ENCODE results near the gene FCHSD2. TPM values are rescaled to one million over a fixed set of nuclear protein-coding genes. Genes with fewer than 3 reads are reported as not detected.

FCHSD2 gene
- total and polyA plus RNA-seq, 2 of the 13 experiments (the other 11 are each of a cell fraction or from before 2014, with no cell fraction given): 20.5 to 24.8 TPM

DNA sequence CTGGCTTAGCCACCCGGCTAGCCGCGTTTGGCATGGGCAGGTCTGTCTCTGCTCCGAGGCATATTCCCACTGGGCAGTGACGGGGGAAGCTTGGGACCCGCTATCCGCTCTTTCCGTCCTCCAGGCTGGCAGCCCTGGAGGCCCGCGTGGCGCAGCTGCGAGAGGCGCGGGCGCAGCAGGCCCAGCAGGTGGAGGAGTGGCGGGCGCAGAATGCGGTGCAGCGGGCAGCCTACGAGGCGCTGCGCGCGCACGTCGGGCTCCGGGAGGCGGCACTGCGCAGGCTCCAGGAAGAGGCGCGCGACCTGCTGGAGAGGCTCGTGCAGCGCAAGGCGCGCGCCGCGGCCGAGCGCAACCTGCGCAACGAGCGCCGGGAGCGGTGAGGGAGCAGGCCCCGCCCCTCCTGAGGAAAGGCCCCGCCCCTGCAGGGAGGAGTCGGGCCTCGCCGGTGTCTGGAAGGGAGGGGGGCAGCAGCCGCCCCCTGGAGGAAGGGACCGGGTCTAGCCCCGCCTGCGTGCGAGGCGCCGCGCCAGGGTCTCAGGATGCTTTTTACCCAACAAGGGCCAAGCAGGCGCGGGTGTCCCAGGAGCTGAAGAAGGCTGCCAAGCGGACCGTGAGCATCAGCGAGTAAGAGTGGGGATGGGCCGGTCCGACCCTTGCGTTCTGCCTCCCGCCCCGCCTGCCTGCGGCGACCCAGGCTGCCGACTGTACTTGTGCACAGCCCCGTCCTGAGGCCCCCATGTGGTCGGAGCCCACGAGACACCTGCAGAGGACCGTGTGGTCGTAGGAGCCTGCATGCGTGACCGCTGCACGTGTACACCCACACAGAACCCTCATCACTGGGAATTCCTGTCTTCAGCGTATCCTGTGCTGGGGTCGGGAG, 320.0 kb downstream of the FCHSD2 start (continued):
- TF ChIP-seq ZNF180 (CRISPR knock-in tag; IDR thresholded peaks at IDR 0.05; ENCODE audit: borderline replicate concordance, low read depth) (no peak), ZNF121 (CRISPR knock-in tag; IDR thresholded peaks at IDR 0.05) (no peak), RFXAP (CRISPR knock-in tag; IDR thresholded peaks at IDR 0.05; ENCODE audit: borderline replicate concordance) (no peak), ZNF33B (CRISPR knock-in tag; IDR thresholded peaks at IDR 0.05) (no peak), SAP130 (CRISPR knock-in tag; IDR thresholded peaks at IDR 0.05; ENCODE audit: low read depth) (peak; percentile 27; the same call in 1 of the 2 replicates), ZNF530 (CRISPR knock-in tag; IDR thresholded peaks at IDR 0.05; ENCODE audit: low read depth) (no peak), CENPT (CRISPR knock-in tag; IDR thresholded peaks at IDR 0.05; ENCODE audit: low read depth) (0 out of 2 replicates have a peak, but pooled peaks have one; percentile 21), ZNF724P (CRISPR knock-in tag; IDR thresholded peaks at IDR 0.05; ENCODE audit: borderline replicate concordance) (peak; percentile 74; the same call in 1 of the 2 replicates), HDAC6 (IDR thresholded peaks at IDR 0.05; ENCODE audit: low read depth, low read length) (no peak), NR2C2 (CRISPR knock-in tag; IDR thresholded peaks at IDR 0.05; ENCODE audit: borderline replicate concordance) (no peak), GTF3A (CRISPR knock-in tag; conservative IDR thresholded peaks at IDR 0.05) (no peak), SRSF9 (IDR thresholded peaks at IDR 0.05; ENCODE audit: borderline replicate concordance, insufficient read depth, low read depth, low read length, poor library complexity, severe bottlenecking) (no peak), AKAP8 (CRISPR knock-in tag; IDR thresholded peaks at IDR 0.05) (0 out of 2 replicates have a peak, but pooled peaks have one; percentile 64), ZIK1 (CRISPR knock-in tag; IDR thresholded peaks at IDR 0.05; ENCODE audit: borderline replicate concordance, low read depth) (no peak)
- TF ChIP-seq, protein P1, sequence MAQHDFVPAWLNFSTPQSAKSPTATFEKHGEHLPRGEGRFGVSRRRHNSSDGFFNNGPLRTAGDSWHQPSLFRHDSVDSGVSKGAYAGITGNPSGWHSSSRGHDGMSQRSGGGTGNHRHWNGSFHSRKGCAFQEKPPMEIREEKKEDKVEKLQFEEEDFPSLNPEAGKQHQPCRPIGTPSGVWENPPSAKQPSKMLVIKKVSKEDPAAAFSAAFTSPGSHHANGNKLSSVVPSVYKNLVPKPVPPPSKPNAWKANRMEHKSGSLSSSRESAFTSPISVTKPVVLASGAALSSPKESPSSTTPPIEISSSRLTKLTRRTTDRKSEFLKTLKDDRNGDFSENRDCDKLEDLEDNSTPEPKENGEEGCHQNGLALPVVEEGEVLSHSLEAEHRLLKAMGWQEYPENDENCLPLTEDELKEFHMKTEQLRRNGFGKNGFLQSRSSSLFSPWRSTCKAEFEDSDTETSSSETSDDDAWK (CRISPR knock-in tag; IDR thresholded peaks at IDR 0.05): no peak
- TF ChIP-seq, protein P2, sequence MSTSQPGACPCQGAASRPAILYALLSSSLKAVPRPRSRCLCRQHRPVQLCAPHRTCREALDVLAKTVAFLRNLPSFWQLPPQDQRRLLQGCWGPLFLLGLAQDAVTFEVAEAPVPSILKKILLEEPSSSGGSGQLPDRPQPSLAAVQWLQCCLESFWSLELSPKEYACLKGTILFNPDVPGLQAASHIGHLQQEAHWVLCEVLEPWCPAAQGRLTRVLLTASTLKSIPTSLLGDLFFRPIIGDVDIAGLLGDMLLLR (CRISPR knock-in tag; IDR thresholded peaks at IDR 0.05): no peak
- TF ChIP-seq, protein P3, sequence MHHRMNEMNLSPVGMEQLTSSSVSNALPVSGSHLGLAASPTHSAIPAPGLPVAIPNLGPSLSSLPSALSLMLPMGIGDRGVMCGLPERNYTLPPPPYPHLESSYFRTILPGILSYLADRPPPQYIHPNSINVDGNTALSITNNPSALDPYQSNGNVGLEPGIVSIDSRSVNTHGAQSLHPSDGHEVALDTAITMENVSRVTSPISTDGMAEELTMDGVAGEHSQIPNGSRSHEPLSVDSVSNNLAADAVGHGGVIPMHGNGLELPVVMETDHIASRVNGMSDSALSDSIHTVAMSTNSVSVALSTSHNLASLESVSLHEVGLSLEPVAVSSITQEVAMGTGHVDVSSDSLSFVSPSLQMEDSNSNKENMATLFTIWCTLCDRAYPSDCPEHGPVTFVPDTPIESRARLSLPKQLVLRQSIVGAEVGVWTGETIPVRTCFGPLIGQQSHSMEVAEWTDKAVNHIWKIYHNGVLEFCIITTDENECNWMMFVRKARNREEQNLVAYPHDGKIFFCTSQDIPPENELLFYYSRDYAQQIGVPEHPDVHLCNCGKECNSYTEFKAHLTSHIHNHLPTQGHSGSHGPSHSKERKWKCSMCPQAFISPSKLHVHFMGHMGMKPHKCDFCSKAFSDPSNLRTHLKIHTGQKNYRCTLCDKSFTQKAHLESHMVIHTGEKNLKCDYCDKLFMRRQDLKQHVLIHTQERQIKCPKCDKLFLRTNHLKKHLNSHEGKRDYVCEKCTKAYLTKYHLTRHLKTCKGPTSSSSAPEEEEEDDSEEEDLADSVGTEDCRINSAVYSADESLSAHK (CRISPR knock-in tag; IDR thresholded peaks at IDR 0.05; ENCODE audit: borderline replicate concordance): no peak
- TF ChIP-seq, protein P4, sequence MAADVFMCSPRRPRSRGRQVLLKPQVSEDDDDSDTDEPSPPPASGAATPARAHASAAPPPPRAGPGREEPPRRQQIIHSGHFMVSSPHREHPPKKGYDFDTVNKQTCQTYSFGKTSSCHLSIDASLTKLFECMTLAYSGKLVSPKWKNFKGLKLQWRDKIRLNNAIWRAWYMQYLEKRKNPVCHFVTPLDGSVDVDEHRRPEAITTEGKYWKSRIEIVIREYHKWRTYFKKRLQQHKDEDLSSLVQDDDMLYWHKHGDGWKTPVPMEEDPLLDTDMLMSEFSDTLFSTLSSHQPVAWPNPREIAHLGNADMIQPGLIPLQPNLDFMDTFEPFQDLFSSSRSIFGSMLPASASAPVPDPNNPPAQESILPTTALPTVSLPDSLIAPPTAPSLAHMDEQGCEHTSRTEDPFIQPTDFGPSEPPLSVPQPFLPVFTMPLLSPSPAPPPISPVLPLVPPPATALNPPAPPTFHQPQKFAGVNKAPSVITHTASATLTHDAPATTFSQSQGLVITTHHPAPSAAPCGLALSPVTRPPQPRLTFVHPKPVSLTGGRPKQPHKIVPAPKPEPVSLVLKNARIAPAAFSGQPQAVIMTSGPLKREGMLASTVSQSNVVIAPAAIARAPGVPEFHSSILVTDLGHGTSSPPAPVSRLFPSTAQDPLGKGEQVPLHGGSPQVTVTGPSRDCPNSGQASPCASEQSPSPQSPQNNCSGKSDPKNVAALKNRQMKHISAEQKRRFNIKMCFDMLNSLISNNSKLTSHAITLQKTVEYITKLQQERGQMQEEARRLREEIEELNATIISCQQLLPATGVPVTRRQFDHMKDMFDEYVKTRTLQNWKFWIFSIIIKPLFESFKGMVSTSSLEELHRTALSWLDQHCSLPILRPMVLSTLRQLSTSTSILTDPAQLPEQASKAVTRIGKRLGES (CRISPR knock-in tag; IDR thresholded peaks at IDR 0.05; ENCODE audit: borderline replicate concordance): no peak
- TF ChIP-seq, protein P5, sequence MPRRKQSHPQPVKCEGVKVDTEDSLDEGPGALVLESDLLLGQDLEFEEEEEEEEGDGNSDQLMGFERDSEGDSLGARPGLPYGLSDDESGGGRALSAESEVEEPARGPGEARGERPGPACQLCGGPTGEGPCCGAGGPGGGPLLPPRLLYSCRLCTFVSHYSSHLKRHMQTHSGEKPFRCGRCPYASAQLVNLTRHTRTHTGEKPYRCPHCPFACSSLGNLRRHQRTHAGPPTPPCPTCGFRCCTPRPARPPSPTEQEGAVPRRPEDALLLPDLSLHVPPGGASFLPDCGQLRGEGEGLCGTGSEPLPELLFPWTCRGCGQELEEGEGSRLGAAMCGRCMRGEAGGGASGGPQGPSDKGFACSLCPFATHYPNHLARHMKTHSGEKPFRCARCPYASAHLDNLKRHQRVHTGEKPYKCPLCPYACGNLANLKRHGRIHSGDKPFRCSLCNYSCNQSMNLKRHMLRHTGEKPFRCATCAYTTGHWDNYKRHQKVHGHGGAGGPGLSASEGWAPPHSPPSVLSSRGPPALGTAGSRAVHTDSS (CRISPR knock-in tag; conservative IDR thresholded peaks at IDR 0.05): no peak
